Stimulated activated CD8-positive, alpha-beta memory T cell treated with anti-CD3 and anti-CD28 coated beads, Interleukin-15, amount 100 ng/mL, for 4 hours (primary cell): ENCODE results near the gene ARHGEF17.

Source experiments
- DNase-seq, 2 donors: peaks; one replicate each; pipeline ENCODE4 v3.0.0-alpha.2; 2020; ENCODE audit warnings: low read depth in 2 of 2

Gene ARHGEF17

DNA sequence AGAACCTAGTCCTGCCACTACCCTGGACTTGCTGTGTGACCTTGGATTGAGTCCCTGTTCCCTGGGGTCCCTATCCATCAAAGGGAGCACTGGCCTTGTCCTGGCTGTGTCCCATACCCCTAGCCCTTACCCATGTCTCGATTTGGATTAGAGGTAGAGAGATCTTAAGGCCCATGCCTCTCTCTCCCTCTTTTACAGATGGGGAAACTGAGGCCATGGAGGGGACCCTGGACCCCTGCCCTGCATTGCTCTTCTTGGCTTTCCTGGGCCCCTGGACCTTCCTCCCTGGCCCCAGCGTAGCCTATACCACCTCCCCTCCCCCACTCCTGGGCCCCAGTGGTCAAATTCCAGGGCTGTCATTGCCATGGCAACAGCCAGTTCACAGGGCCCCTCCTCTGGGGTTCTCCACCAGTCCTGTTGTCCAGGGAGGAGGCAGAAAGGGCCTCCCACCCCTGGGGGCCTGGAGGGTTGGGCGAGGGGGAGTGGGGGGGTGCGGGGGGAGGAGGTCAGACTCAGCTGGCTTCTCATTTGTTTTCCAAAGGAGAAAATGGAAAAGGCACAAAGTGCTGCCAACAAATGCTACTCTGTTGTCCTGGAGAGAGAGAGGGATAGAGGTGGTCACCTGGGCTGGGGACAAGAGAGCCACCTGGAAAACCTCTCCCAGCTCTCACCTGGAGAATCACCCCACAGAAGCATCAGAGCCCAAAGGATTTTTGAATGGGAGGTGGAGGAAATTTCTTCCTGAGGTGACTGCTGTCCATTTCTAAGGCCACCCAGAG, 23.3 kb downstream of the ARHGEF17 start:
- DNase-seq: no peak

DNA sequence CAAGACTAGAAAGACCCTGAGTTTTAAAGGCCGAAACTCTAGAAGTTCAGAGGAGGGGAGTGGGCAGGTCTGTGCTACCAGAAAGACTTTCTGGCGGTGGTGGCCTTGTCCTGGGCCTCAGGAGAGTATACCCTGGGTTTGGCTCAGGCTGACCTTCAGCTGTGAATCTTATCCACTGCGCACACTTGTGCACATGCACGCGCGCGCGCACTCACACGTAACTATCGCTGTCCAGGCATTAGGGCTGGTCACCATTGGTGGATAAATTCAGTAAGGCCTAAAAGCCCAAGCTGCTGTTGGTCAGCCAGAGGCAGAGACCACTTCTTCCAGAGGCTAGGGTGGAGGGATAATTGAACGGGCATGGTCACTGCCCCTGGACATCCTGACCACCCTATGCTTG, 25.1 kb downstream of the ARHGEF17 start:
- DNase-seq: no peak

- no peak for DNase-seq
These were observed 25.7 kb downstream of the ARHGEF17 start for GRCh38 chr11:73333640-73334383.

GRCh38 chr11:73334384-73335203, 26.5 kb downstream of the ARHGEF17 start:
- no peak for DNase-seq

- peak; percentile 41 to 55 for DNase-seq
These were observed 27.3 kb downstream of the ARHGEF17 start for GRCh38 chr11:73335204-73335923.

DNA sequence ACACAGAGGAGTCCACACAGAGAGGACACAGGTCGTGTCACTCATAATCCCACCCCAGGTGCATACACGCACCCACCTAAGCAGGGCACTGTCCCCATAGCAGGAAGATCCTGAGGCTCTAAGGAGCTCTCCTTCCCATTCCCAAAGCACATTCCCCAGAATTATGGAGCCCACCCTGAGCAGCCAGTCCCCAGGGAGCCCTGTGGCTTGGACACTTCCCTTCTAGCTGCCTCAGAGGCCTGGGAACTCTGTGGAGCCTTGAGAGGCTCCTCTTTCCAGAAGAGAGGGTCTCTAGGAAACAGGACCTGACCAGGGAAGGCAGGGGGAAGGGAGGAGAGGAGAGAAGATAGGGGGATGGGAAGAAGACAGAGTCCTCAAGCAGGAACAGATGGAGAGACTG, 29.8 kb downstream of the ARHGEF17 start:
- no peak for DNase-seq

DNA sequence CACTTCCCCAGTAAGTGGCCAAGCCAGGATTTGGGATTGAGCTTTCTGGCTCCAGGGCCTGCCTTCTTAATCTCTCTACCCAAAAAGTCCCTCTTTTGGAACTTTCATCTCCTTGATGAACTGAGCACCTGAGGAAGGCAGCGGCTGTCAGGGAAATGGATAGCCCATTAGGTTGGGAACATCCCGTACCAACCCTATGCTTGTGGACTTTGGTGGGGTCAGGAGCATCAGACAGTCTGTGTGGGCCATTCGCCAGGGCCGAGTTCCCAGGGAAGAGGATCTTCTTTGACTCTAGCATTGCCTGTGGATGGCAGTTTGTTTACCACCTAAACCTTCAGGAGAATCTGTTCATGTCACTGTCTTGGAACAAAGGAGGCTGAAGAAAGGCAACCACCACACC, 30.2 kb downstream of the ARHGEF17 start:
- DNase-seq: no peak

DNA sequence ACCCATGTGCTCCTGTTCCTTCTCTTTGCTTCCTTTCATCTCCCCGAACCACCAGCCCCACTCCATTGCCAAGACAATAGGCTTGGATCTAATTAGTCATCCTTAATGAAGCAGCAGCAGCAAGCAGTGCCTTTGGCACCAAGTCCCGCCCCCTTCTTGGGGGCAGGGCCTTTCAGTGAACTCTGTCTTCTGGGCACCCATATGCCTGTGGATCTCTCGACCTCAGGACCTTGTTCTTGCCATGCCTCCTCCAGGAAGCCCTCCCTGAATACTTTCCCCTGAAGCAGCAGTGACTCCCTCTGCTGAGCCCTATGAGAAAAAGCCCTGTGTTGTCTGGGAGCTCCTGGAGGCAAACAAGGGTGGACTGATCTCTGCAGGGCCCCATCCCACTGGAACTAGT, 32.1 kb downstream of the ARHGEF17 start:
- DNase-seq: no peak

- no peak for DNase-seq
These were observed 34.6 kb downstream of the ARHGEF17 start for GRCh38 chr11:73342633-73343032.

DNA sequence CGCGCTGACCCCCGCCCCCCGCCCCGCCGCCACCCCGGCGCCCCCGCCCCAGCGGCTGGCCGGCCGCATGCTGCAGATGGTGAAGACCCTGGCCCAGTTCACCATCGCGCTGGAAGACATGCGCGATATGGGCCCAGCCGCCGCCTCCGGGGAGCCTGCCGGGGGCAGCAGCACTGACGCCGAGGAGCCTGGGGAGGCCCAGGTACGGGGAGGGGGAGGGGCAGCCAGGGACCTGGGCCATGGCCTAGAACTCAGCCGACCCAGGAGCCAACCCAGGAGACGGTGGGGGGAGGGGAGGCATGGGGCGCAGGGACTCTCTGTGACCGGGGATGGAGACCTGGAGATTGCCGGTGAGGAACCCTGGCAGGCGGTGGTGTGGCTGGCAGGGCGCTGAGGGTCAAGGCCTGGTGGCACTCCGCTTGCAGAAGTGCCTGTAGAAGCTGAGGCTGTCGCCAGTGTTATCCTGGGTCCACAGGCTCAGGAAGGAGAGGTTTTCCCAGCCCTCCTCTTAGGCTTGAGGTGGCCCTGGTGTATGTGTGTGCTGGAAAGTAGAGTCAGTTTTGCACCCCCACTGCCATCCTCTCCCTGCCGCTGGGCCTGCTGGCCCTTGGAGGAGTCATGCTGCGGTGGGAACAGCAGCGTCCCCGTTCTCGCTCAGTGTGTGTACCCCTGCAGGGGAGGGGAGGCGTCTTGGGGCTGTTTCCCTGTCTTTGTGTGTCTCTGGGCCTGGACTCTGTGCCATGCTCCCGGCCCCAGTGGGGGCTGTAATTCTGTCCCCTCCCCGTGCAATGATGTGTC, 35.2 kb downstream of the ARHGEF17 start:
- no peak for DNase-seq

GRCh38 chr11:73344191-73344607, 36.1 kb downstream of the ARHGEF17 start:
- DNase-seq: no peak

- DNase-seq: no peak
These were observed 37.5 kb downstream of the ARHGEF17 start for GRCh38 chr11:73345481-73346160.

- no peak for DNase-seq
These were observed 38.3 kb downstream of the ARHGEF17 start for GRCh38 chr11:73346186-73346935.

GRCh38 chr11:73347067-73347466, 39.0 kb downstream of the ARHGEF17 start:
- no peak for DNase-seq

- no peak for DNase-seq
These were observed 40.8 kb downstream of the ARHGEF17 start for GRCh38 chr11:73348838-73349237.

DNA sequence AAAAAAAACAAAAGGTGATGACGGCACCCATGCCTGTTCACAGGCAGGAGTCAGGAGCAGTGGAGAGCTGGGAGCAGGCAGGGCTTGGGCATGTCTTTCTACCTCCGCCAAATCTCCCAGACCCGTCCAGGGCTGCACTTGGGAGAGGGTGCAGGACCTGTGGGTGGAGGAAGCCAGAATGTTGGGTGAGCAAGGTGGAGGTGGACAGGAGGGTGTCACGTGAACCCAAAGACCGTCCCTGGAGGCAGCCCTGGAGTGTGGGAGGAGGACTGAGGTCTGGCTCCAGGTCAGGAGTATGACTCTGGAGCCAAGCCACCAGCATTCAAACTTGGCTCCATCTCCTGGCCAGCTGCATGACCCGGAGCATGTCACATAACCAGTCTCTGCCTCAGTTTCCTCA, 41.6 kb downstream of the ARHGEF17 start:
- no peak for DNase-seq

GRCh38 chr11:73350908-73351636, 43.0 kb downstream of the ARHGEF17 start:
- DNase-seq: peak in 1 of 2 donors; percentile 43

DNA sequence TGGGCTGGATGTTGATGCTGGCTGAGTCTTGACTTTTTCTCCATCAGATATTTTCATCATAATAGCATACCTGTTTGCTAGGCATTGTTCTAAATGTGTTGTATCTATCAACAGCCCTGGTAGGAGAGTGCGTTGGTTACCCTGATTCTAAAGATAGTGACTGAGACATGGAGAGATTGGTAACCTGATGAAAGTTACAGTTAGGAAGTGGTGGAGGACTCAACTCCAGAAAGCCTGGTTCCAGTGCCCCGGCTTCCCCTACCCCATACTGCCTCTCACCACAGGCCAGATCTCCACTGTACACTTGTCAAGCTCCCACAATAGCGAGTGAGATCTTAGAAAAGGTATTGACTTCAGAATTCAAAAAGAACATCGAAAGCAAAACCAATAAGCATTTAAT, 45.3 kb downstream of the ARHGEF17 start:
- DNase-seq: no peak

GRCh38 chr11:73355109-73355508, 47.0 kb downstream of the ARHGEF17 start:
- DNase-seq: no peak
